Heart left ventricle (tissue), 16 donors: ENCODE results near the gene SNX18. TPM values are rescaled to one million over a fixed set of nuclear protein-coding genes. Genes with fewer than 3 reads are reported as not detected.

Experiments
- ATAC-seq, 4 donors: fragments of 200-7000 bp; cut with Tn5 transposase; one replicate each; pipeline ENCODE4 v1.9.1; 2020 to 2022; ENCODE audit warnings: moderate library complexity in 4 of 4, mild to moderate bottlenecking in 3 of 4, moderate number of reproducible peaks in 1 of 4
- DNase-seq, 5 donors: peaks; one replicate each; pipeline ENCODE4 v3.0.0-alpha.2; 2020
- H3K27ac ChIP-seq, 12 donors: fragments of 200-600 bp; sonication (generic) in 4 of 12; one replicate each; pipeline versions ENCODE4 v1.5.0 to v1.8.0; 2016 to 2022; ENCODE audit warnings: mild to moderate bottlenecking in 2 of 12
- H3K27me3 ChIP-seq, 9 donors: fragments of 200-600 bp; sonication (generic) in 2 of 9; one replicate each; pipeline versions ENCODE4 v1.5.1 to v1.8.0; 2016 to 2022; ENCODE audit warnings: mild to moderate bottlenecking in 3 of 9
- H3K36me3 ChIP-seq, 9 donors: fragments of 200-600 bp; sonication (generic) in 2 of 9; one replicate each; pipeline versions ENCODE4 v1.5.0 to v1.8.0; 2018 to 2022; ENCODE audit warnings: mild to moderate bottlenecking in 2 of 9
- H3K4me1 ChIP-seq, 12 donors: fragments of 200-600 bp; sonication (generic) in 4 of 12; one replicate each; pipeline versions ENCODE4 v1.5.0 to v1.8.0; 2016 to 2022; ENCODE audit warnings: mild to moderate bottlenecking in 3 of 12
- H3K4me3 ChIP-seq, 12 donors: fragments of 200-600 bp; sonication (generic) in 4 of 12; one replicate each; pipeline versions ENCODE4 v1.5.0 to v1.8.0; 2017 to 2022; ENCODE audit warnings: mild to moderate bottlenecking in 9 of 12, moderate library complexity in 4 of 12
- H3K9me3 ChIP-seq, 12 donors: fragments of 200-600 bp; sonication (generic) in 4 of 12; one replicate each; pipeline versions ENCODE4 v1.5.0 to v1.8.0; 2016 to 2022; ENCODE audit warnings: mild to moderate bottlenecking in 1 of 12
- CTCF ChIP-seq, 12 donors: fragments of 200-600 bp; sonication (generic) in 4 of 12; IDR thresholded peaks; one replicate each; pipeline versions ENCODE4 v1.5.0 to v1.8.0; 2018 to 2022; ENCODE audit warnings: antibody characterized with exemption in 12 of 12, mild to moderate bottlenecking in 5 of 12
- POLR2A ChIP-seq, 2 donors: fragments of 450-650 bp; IDR thresholded peaks; one replicate each; pipeline ENCODE4 v1.6.1; 2017; ENCODE audit warnings: antibody characterized with exemption in 2 of 2, mild to moderate bottlenecking in 2 of 2, moderate library complexity in 2 of 2
- WGBS, 4 donors: extraction: QIAGEN DNeasy Blood & Tissue Kit in 2 of 4; methylation state at CpG; one replicate each; pipeline versions ENCODE4 v1.1.5 to v1.1.7; 2013 to 2018; 5-methylcytosine and 5-hydroxymethylcytosine counted together
- intact Hi-C, 10 donors: fragments of 100-400 bp; cut with DNase I; formaldehyde crosslinking; loops; one replicate each; pipeline versions ENCODE4 v1.11.1 to v1.14.2; 2022
- polyA plus RNA-seq, 2 donors: library from polyadenylated mRNA; stranded (reverse); fragments of 200-250 nt; gene quantifications; one replicate each; pipeline ENCODE4 v1.2.3, GENCODE V29; 2013
- total RNA-seq, 9 donors: library from RNA; depleted of rRNA in 2 of 9; stranded (reverse); fragments of >200 nt in 2 of 9; fragmentation: NEBNext Ultra II Directional in 3 of 9; extraction: Animal tissue kit (Norgen Biotek cat#: 25700) in 3 of 9; gene quantifications; one replicate each; pipeline versions ENCODE4 v1.1.0 to v1.2.4, GENCODE V29; 2016 to 2023
- donor health status: ischemic (EF 13 %, LVEDD 7.1; RV severe dilation, severe dysfunction).
- donor health status: healthy with polysubstance abuse.
- donor health status: DM: no; HTN: yes; CAD: no.
- donor health status: DM: no; HTN: no; CAD: no.
- donor health status: ischemic (EF 25% LVEDD 6.9; RV normal size, moderate dysfunction).
- donor health status: ischemic (EF 25% LVEDD 5.7; RV mildly dilated, moderate dysfunction).
- donor health status: healthy.
- donor health status: DM: yes; HTN: yes; CAD: no.
- donor health status: ischemic (EF 35%, LVEDD 5.7; RV mildly dilated, moderate dysfunction).
- donor health status: nonischemic (EF 11% LVEDD 7.7; RV severe dilation, severe dysfunction).
- donor health status: DM: yes; HTN: yes; CAD: no.
- donor health status: PGD.
- donor health status: ischemic (EF 29% LVEDD 5.4; RV normal size, mild dysfunction).
- donor health status: nonischemic (EF 23%, LVEDD 6.1; RV moderate dilation, normal function).

SNX18 gene
- total and polyA plus RNA-seq, 11 donors: 4.1 to 39.6 (median 23.1) TPM

DNA sequence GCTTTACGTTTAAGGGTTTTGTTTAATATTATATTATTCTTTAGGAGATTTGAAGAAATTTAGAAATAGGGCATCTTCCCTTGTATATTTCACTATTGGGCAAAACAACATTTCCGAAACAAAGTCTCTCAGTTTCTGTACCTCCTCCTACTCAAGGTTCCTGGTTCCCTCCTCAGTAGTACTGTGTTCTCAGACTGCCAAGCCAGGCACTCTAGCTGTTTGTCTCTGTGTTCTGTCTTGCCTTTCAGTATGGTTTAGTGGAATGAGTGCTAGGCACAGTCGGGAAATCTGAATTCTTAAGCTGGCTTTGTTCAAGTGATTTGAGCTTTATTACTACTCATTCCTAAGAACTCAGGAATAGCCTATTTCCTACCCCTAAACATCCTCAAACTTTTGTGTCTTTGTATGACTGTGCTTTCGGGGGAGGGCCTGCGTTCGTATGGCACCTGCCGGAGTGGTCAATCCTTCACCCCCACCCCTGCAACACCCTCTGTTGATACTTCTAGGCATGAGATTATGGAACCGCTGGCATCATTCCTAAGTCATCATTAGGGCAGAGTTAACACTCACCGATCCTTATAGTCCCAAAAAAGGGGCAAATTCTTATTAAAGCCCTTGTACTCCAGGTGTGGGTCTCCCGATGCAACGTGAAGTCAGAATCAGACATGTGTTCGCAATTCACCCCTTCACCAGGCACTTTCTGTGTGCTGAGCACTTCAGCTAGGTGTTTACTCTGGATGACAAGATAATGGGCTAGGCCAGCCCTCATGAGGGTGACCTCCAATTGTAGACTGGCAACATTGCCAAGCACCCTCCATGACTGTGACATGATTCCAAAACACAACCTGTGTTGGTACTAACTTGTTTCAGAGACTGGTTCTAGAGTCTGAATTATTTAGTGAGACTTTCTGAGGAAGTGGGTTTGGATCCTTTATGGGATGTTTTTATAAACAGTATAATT, 24.5 kb downstream of the SNX18 start:
- no peak for TF ChIP-seq CTCF (IDR thresholded peaks at IDR 0.05)
- TF ChIP-seq POLR2A (IDR thresholded peaks at IDR 0.05): no peak
- H3K4me1 ChIP-seq: peaks cover 0 to 40% (median 20%) of the 10 kb centered on the region in 12 donors
- 69 to 79% (median 73%) methylated on average over 12 of the region's 12 CpGs for WGBS, 4 donors
- no peaks in the 10 kb centered on the region for H3K27me3 ChIP-seq
- DNase-seq: peak in 1 of 5 donors; percentile 25
- peak; percentile 75 to 87 (median 80) for ATAC-seq
- no peak overlapping the region for H3K4me3 ChIP-seq
- no peaks in the 10 kb centered on the region for H3K9me3 ChIP-seq
- intact Hi-C loops: no loop called here
- H3K36me3 ChIP-seq: peaks cover 0 to 39% (median 8%) of the 10 kb centered on the region in 9 donors
- H3K27ac ChIP-seq: peak overlapping the region in 3 of 12 donors; percentile 1 to 11 (median 4)

- DNase-seq (no peak), ATAC-seq (no peak)
- Histone ChIP-seq H3K9me3 (no peaks in the 10 kb centered on the region), H3K36me3 (peaks cover 0 to 40% (median 10%) of the 10 kb centered on the region in 9 donors), H3K4me1 (peaks cover 0 to 38% (median 25%) of the 10 kb centered on the region in 12 donors), H3K27ac (no peak overlapping the region), H3K27me3 (no peaks in the 10 kb centered on the region), H3K4me3 (no peak overlapping the region)
- intact Hi-C loops: no loop called here
- whole genome bisulfite sequencing, 4 donors: 68 to 81% (median 78%) methylated on average over 4 of the region's 4 CpGs
- TF ChIP-seq POLR2A (IDR thresholded peaks at IDR 0.05) (no peak), CTCF (IDR thresholded peaks at IDR 0.05) (no peak)
These were observed 26.5 kb downstream of the SNX18 start for GRCh38 chr5:54544044-54544443.

- peaks cover 0 to 35% (median 13%) of the 10 kb centered on the region in 9 donors for H3K36me3 ChIP-seq
- H3K27ac ChIP-seq: no peak overlapping the region
- H3K27me3 ChIP-seq: no peaks in the 10 kb centered on the region
- H3K4me1 ChIP-seq: peaks cover 0 to 38% (median 25%) of the 10 kb centered on the region in 12 donors
- WGBS, 4 donors: 93 to 97% (median 96%) methylated on average over 6 of the region's 6 CpGs
- ATAC-seq (no peak), DNase-seq (no peak)
- TF ChIP-seq CTCF (IDR thresholded peaks at IDR 0.05): no peak
- no peak for TF ChIP-seq POLR2A (IDR thresholded peaks at IDR 0.05)
- H3K9me3 ChIP-seq: no peaks in the 10 kb centered on the region
- H3K4me3 ChIP-seq: no peak overlapping the region
- intact Hi-C loops: no loop called here
These were observed 28.2 kb downstream of the SNX18 start for GRCh38 chr5:54545796-54546195.

DNA sequence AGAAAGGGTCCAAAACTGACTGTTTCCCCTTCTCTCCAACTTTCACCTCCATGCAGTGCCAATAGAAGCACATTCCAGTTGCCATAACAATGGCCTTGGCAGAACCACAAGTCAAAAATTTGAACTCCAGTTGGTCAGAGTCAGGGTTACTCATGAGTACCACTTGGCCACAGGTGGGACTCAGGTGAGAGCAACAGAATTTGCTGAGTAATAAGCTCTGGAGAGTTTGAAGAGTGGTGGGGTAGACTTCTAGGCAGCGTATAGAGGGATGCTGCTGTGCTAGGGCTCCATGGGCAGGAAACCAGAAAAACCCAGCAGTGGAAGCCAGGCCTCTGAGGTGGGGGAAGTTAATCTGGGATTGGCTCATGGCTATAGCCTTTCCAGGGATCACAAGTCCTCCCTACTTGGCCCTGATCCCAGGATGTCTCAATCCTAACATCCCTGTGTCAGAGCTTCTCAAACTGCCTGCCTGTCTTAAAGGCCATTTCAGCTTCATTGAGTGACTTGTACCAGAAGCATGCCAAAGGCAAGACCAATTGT, 30.2 kb downstream of the SNX18 start:
- DNase-seq: peak in 4 of 5 donors; percentile 60 to 81 (median 68)

More for the DNA sequence above, 30.2 kb downstream of the SNX18 start:
- Histone ChIP-seq H3K9me3 (no peaks in the 10 kb centered on the region), H3K4me1 (peaks cover 0 to 27% (median 15%) of the 10 kb centered on the region in 12 donors), H3K36me3 (peaks cover 0 to 45% (median 13%) of the 10 kb centered on the region in 9 donors), H3K27ac (peak overlapping the region in 4 of 12 donors; percentile 1 to 57 (median 16)), H3K27me3 (no peaks in the 10 kb centered on the region), H3K4me3 (no peak overlapping the region)
- TF ChIP-seq CTCF (IDR thresholded peaks at IDR 0.05) (no peak), POLR2A (IDR thresholded peaks at IDR 0.05) (no peak)
- intact Hi-C loops: no loop called here
- ATAC-seq: peak; percentile 69 to 94 (median 90)
- WGBS, 4 donors: 15 to 38% (median 29%) methylated on average over 1 of the region's 1 CpG
